Superior temporal gyrus (tissue), 1 donor: Measurements from ENCODE around the gene MME.
"Not testable (repeated sequence)": the region's sequence is repeated elsewhere in the genome, so short reads cannot be mapped to it uniquely, and the experiment has no call there.

Experiments used
- DNase-seq: peaks from one replicate; pipeline ENCODE4 v3.0.0-alpha.2; 2016; ENCODE audit errors: extremely low spot score

The MME gene

DNA sequence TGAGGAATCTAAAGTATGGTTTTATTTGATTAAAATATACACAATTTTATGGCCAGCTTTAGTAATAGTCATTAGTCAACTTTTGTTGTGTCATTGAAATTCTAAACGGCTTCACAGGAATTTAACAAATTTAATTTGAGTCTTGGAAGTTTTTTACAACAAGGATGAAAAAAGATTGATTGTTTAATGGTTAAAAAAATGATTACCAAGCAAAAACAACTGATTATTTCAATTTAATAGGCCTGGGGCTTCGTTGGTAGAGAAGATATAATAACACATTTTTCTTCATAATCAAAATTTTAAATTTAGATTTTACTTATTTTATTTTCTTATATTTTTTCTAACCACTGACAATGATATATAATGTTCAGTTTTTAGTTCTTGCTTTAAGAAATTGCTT lies 4.4 kb downstream of the MME start:
- DNase-seq = no peak

DNA sequence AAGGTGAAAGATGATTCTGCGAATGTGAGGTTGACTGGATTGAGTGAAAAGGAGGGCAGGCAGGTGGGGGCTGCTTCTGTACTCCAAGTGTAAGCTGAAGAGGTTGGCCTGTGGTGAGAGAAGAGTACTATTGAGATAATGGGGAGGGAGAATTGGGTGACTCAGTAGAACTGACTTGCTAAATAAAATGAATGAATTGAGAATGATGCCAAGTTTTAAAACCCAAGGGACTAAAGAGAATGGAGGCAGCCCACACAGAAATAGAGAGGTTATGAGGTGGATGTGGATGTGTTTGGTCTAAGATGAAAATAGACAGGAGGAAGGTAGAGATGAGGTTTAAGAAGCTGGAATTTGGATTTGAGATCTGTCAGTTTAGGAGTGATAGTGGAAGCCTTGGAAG lies 5.9 kb downstream of the MME start:
- DNase-seq = no peak

DNA sequence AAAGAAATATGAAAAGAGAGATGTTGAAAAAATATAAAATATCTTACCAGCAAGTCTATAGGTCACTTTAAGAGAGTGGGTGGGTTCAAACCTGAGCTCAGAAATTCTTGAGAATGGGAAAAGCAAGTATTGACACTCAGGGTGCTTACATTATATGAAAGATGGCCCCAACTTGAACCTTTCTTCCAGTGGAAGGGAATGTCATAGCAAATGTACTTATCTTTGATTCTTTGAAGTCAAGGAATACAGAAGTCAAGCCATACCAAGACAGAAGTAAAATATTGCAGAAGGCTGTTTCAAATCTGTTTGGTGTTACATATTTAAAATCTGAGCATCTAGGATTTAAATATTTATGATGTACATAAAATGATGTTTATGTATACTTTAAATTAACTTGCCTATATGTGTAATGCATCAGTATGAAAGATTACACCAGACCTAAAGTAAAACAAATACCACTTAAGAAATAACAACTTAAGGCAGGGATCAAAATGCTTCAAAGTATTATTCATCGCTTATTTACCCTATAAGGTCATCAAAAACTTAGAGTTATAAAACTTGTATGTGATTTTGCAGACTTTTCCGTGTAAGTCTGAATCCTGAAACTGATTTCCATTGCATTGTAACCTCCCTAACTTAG lies 8.7 kb downstream of the MME start:
- no peak for DNase-seq

DNA sequence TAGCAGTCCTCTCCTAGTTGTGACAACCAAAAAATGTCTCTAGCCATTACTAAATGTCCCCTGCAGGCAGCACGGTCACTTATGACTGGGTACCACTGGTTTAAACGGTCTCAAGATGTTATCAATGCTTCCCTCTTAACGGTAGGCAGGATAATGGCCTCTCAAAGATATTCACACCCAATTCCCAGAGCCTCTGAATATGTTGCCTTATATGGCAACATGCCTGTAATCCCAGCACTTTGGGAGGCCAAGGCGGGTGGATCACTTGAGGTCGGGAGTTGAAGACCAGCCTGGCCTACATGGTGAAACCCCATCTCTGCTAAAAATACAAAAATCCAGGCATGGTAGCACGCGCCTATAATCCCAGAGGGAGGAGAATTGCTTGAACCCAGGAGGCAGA lies 9.4 kb downstream of the MME start:
- no peak for DNase-seq

DNA sequence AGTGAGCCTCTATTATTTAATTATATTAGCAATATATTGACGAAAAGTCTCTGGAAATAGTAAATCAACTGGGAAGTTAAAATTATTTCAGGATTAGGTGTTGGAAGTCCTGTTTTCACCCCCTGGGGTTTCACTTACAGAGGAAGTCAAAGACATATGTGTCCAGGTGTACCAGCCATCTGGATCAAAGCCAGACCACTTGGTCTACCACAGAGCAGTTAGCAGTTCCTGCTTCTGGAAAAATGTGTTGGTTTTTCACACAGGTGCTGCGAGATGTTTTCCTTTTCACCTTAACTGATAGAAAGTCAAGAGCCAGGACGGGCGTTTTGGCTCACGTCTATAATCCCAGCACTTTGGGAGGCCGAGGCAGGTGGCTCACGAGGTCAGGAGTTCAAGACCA lies 13.1 kb downstream of the MME start:
- DNase-seq = no peak

DNA sequence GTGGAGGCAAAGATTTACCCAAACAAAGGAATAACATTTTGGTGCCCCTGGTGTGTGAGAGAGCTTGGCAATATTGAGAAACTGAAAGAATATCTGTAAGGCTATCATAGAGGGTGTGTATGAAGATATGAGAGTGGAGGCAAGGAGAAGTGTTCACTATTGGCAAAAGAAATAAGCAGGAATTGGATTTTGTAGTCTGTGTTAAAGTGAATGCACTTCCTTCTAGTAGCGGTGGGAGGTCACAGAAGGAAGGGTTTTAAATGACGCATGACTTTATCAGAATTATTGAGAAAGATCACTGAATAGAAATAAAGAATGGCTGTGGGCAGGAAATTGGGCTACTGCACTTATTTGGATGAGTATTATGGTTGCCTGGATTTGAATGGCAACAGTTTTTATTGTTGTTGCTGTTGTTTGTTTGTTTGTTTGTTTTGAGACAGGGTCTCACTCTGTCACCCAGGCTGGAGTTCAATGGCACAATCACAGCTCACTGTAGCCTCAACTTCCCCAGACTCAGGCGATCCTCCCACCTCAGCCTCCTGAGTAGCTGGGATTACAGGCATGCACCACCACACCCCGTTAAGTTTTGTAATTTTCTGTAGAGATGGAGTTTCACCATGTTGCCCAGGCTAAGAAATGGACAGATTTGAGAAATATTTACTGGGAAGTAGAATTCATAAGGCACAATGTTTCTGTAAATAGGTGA lies 16.3 kb downstream of the MME start:
- DNase-seq = no peak

DNA sequence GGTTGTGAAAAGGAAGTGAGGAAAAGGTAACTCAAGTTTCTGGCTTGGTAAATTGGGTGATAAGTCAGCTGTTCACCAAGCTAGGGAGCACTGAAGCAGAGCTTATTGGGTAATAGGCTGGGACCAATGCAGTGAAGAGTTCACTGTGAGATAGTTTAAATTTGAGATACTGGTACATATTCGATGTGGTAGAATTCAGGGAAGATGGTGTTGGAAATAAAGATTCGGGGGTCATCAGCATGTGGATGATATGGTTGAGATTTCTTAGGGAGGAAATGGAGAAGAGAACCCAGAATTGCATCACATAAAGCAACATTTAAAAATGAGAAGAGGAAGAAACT lies 16.9 kb downstream of the MME start:
- no peak for DNase-seq

DNA sequence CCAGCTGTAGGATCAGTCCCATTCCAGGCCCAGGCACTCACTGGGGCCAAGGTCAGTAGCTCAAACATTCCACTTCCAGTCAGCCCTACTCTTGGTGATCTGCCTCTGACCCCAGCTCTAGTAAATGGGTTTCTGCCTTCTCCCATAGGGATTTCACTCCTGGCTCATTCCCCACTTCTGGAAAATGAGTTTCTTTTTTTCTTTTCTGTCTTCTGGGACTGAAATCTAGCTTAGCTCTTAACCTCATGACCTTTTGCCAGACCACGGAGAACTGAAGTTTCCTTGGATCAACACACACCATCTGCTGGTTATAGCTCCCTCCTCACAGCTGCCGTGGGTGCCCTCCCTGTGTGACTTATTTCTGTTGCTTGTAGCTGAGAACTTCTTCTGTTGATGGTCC lies 21.3 kb downstream of the MME start:
- no peak for DNase-seq

DNA sequence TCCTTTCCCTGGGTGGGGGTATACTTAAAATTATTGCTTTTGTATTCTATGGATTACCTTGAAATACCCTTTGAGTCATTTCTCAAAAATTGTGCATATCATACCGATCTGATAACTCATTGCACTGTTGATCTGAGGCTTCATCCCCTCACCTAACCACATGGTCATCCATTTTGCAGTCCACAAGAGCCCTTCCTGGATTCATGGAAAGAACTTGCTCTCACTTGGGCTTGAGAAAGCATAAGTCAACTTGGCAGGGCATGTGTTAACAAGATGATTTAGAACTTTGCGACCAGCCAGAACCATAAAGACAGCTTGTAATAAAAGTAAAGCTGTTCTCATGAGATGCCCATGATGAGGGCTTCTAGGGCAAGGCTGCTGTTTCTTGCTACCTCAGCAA lies 22.2 kb downstream of the MME start:
- no peak for DNase-seq

DNA sequence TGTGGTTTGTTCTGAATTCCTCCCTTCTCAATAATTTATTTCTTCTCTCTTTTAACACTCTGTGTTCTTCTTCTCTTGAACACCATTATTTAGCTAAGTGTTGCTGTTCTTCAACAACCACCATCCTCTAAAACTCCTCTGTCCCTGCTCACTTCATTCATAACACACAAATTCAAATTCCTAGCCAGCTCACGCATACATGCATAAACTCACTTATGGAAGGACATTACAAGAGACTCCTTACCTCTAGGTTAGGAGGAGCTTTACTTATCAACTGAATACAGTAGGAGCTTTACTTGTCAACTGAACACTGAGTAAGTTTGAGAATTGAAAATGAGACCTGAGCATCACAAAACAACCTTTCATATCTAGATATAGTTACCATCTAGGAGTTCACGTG lies 23.6 kb downstream of the MME start:
- no peak for DNase-seq

DNA sequence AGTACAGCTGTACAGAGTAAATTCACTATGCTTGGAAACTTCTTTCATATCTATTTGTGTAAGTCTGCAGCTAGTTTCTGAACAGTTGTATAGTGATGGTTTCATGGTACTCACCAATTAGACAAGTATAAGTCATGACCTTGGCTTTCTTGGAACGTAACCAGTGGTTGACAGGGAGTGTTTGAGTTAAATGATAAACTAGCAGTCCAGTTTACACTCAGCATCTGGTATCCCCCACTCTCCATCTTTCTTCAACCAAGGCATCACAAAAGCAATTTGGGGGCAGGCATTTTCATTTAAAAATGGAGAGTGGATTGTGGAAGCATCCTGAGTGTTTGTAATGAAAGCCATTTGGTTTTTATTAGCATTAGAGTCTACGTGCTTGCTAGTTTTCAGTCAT lies 26.0 kb downstream of the MME start:
- no peak for DNase-seq

DNA sequence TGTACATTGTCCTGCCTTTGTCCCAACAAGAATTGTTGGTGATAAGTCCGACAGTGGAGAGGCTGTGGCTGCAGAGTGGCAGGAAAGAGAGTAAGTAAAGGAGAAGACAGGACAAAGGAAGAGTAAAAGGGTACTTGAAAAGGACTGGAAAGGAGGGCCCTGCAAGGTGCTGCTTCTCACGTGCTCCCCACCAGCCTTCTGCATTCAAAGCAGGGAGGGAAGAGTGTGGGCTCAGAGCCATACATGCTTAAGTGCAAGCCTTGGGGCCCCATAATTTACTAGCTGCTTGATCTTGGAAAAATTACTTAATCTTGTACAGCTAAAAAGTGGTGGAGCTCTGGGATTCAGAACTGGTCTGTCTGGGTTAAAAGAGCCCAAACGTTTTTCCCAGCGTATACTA lies 29.9 kb downstream of the MME start:
- DNase-seq = no peak

DNA sequence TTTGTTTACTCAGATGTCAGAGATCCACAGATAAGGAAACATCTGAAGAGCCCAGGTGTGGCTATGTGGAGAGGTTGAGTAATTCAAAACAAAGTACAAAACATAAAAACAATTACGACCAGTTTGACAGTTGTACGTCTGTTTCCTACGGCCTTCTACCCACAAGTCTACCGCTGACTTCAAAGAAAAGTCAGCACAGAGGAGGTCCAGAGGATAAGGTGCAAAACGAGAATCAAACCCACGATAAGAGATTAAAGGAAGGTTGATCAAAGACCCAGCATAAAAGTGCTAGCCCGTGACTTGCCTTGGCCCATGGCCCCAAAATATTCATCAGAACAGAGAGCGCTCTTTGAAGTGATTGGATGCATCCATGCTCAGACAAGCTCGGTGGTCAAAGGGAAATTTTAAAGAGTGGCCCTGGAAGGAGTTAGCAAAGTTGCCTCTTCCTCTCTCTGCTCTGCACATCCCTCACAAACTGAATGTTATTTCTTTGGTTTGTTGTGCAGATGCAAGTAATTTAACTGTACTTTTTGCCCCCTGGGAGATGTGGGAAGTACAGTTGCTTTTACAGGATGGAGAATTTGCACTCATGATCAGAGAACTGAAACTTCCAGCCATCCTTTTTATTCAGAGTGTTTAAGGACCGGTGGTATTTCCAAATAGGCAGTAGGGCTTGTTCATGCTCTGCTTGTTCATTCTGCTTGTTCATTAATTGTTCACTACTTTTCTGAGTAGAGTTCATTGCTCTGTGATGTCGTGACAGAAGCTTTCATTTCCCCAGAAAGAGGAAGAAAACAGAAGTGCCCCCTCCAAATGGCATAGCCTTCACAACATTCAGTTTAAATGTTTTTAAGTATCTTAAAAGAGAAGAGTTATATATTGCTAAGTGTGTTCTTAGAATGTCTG lies 31.1 kb downstream of the MME start:
- no peak for DNase-seq

DNA sequence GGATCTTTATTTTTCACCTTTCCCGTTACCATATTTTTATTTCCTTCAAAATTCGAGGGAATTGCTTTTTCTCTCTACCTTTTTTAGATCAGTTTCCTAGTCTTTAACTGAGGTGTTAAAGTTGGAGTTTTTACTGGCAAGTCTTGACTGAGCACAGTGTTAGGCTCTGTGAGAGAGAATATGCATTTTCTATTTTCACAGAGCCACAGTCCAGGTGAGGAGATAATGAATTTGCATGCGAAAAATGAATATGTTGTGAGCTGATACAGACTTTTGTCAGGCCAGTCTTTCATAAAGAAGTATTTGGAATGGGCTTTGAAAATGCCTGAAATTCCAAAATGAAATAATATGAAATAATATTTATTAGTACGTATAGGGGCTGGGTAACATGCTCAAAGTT lies 31.9 kb downstream of the MME start:
- DNase-seq = no peak

DNA sequence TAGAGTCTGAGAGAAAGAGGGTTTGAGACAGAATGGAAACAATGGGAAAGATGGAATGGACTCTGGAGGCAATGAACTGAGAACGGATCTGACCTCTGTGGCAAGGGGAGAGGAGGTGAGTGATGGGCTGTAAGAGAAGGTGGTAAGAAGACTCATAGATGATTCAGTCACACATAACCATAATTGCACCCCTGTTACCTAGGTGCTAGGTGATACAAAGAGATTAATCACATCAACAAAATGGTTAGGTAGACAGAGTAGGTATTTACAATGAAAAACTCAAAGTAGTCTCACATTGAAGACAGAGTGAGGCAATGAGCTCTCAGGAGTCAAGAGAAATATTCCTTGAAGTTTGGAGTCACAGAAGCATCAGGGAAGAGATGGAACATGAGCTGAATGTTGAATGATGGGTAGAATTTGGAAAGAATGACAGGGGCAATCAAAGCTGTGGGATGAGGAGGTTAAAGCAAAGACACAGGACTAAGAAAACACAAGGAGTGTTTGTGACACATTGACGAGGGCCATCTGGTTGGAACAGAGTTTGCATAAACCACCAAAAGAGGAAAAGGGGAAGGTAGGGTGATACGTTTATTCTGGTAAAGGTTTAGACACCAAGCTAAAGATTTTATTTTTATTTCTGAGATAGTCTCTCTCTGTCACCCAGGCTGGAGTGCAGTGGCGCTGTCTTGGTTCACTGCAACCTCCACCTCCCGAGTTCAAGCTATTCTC lies 32.7 kb downstream of the MME start:
- no peak for DNase-seq

DNA sequence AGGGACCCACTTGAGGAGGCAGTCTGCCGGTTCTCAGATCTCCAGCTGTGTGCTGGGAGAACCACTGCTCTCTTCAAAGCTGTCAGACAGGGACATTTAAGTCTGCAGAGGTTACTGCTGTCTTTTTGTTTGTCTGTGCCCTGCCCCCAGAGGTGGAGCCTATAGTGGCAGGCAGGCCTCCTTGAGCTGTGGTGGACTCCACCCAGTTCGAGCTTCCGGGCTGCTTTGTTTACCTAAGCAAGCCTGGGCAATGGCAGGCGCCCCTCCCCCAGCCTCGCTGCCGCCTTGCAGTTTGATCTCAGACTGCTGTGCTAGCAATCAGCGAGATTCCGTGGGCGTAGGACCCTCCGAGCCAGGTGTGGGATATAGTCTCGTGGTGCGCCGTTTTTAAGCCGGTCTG lies 44.6 kb downstream of the MME start:
- DNase-seq = not testable (repeated sequence)

DNA sequence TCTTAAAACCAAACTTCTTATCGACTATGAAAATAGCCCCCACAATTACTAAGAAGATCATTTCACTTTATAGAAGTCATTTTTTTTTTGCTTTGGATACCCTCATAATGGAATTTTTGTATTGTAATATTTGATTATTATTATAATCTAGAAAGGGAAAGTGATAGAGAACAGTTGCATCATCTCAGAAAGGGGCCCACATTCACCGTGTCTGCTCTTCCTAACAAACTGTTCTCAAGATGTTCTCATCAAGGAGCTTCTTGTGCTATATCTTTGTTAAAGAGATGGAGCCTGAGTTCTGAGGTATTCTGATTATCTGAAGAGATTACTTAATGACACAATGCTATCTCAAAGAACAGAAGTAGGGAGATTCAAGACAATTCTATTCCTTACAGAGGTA lies 49.3 kb downstream of the MME start:
- DNase-seq = no peak

DNA sequence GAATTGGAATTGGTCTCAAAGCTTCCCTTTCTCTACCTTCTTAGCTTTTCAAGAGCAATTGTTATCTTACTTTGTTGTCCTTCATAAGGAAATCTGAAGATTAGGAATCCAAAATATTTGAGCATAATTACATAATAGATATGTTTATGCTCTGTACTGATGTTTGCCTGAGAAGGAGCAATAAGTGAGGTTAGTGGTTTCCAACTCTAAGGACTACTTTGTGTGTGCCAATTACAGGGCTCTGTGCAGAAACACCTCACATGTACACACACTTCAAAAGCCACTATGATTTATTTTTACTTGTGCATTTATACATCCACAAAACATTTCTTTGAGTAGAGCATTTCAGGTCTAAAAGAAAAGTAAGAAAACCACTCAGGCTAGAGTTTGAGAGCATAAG lies 49.9 kb downstream of the MME start:
- DNase-seq = no peak

DNA sequence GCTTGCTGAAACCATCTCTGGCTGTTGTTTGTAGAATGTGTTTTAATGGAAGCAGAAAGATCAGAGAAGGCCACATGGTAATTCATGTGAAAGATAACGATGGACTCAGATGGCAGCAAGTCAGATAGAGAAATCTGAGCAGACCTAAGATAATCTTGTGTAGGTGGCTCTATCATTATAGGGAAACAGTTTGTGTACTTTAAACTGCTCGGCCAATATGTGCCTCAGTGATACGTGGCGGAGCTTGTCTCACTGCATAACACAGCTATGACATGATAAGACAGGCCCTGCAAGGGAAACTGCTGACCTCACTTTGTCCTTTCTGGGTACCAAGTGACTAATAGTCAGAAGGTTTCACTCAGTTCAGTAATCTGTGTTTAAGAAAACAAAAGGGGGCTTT lies 51.0 kb downstream of the MME start:
- no peak for DNase-seq

DNA sequence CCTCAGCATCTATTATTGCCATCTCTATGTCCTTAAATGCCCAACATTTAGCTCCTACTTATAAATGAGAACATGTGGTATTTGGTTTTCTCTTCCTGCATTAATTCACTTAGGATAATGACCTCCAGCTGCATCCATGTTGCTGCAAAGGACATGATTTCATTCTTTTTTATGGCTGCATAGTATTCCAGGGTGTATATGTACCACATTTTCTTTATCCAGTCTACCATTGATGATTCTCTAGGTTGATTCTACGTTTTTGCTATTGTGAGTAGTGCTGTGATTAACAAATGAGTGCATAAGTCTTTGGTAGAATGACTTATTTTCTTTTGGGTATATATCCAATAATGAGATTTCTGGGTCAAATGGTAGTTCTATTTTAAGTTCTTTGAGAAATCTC lies 54.2 kb downstream of the MME start:
- not testable (repeated sequence) for DNase-seq

DNA sequence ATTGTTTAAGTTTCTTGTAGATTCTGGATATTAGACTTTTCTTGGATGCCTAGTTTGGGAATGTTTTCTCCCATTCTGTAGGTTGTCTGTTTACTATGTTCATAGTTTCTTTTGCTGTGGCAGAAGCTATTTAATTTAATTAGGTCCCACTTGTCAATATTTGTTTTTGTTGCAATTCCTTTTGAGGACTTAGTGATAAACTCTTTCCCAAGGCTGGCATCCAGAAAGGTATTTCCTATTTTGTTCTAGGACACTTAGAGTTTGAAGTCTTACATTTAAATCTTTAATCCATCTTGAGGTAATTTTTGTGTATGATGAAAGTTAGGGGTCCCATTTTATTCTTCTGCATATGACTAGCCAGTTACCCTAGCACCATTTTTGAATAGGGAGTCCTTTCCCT lies 54.9 kb downstream of the MME start:
- no peak for DNase-seq

DNA sequence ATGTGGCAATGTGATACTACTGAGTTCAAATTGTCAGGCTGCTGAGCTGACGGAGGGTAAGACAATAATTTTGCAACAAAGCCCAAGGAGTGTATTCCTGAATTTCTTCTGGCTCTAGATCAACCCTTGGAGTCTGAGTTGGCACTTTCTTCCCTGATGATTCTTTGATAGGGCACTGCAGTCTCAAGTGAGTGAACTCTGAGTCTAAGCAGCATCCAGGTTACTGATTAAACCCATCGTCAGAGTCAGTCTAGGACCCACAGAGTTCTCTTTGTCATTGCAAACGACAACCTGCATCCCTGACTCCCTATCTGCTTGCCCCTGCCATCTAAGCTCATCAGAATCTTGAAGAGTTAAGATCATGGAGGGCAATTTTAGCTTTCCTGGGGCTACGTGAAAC lies 58.6 kb downstream of the MME start:
- DNase-seq = no peak
